Esophagus muscularis mucosa (tissue), 4 donors: ENCODE data around the gene SLC23A2. TPM values are rescaled to one million over a fixed set of nuclear protein-coding genes. Genes with fewer than 3 reads are reported as not detected.

Source experiments
- DNase-seq: peaks from one replicate; pipeline ENCODE4 v3.0.0-alpha.2; 2017; ENCODE audit errors: extremely low spot score
- H3K27ac ChIP-seq, 4 donors: fragments of 200-600 bp; sonication (generic); replicated peaks in 1 of 4; 1 replicate in 3 of 4; 2 replicates in 1 of 4; pipeline ENCODE4 v1.5.1; 2016 to 2019; ENCODE audit warnings: mild to moderate bottlenecking in 1 of 4
- H3K27me3 ChIP-seq, 4 donors: fragments of 200-600 bp; sonication (generic); one replicate each; pipeline versions ENCODE4 v1.5.1 to v1.6.0; 2016 to 2019
- H3K36me3 ChIP-seq, 4 donors: fragments of 200-600 bp; sonication (generic); one replicate each; pipeline ENCODE4 v1.5.1; 2016 to 2019
- H3K4me1 ChIP-seq, 4 donors: fragments of 200-600 bp; sonication (generic); one replicate each; pipeline ENCODE4 v1.5.1; 2016 to 2019
- H3K4me3 ChIP-seq, 4 donors: fragments of 200-600 bp; sonication (generic); 1 replicate in 2 of 4; 2 replicates in 2 of 4; pipeline ENCODE4 v1.5.1; 2016 to 2019; ENCODE audit warnings: mild to moderate bottlenecking in 4 of 4, moderate library complexity in 1 of 4
- H3K9me3 ChIP-seq, 4 donors: fragments of 200-600 bp; sonication (generic); 1 replicate in 3 of 4; 2 replicates in 1 of 4; pipeline ENCODE4 v1.5.1; 2016 to 2019
- CTCF ChIP-seq, 3 experiments: fragments of 200-600 bp in 2 of 3; fragments of 450-650 bp in 1 of 3; sonication (generic) in 2 of 3; IDR thresholded peaks; one replicate each; pipeline ENCODE4 v1.5.1; 2017 to 2019; ENCODE audit warnings: antibody characterized with exemption in 3 of 3, mild to moderate bottlenecking in 2 of 3, moderate library complexity in 1 of 3
- EP300 ChIP-seq: sonication (generic); formaldehyde crosslinking; IDR thresholded peaks from one replicate; pipeline ENCODE4 v1.6.1; 2017; ENCODE audit warnings: antibody characterized with exemption
- POLR2A ChIP-seq: fragments of 450-650 bp; IDR thresholded peaks from one replicate; pipeline ENCODE4 v1.6.1; 2017; ENCODE audit warnings: antibody characterized with exemption, moderate library complexity, mild to moderate bottlenecking, low read depth
- POLR2AphosphoS5 ChIP-seq, 2 donors: sonication (generic); formaldehyde crosslinking; IDR thresholded peaks; one replicate each; pipeline ENCODE4 v1.6.1; 2017; ENCODE audit warnings: antibody characterized with exemption in 2 of 2
- WGBS: methylation state at CpG from one replicate; pipeline ENCODE4 v1.1.5; 2018; 5-methylcytosine and 5-hydroxymethylcytosine counted together
- intact Hi-C: fragments of 100-400 bp; cut with DNase I; formaldehyde crosslinking; loops from one replicate; pipeline ENCODE4 v1.15.1; 2023
- total RNA-seq, 4 donors: library from RNA; depleted of rRNA; stranded (reverse); fragments of >200 nt; gene quantifications; one replicate each; pipeline versions ENCODE4 v1.1.0 to v1.2.1, GENCODE V29; 2016

SLC23A2 gene
- total RNA-seq, 4 donors from 2014 or later = 8.7 to 16.0 (median 12.2) TPM

GRCh38 chr20:4951299-4951698 is 50.0 kb downstream of the SLC23A2 start:
- H3K27me3 ChIP-seq = no peaks in the 10 kb centered on the region
- intact Hi-C loops = no loop called here
- no peak overlapping the region for H3K4me3 ChIP-seq
- H3K9me3 ChIP-seq = no peaks in the 10 kb centered on the region
- no peaks in the 10 kb centered on the region for H3K36me3 ChIP-seq
- WGBS = 22% methylated on average over 3 of the region's 3 CpGs
- H3K4me1 ChIP-seq = peaks cover 3 to 43% (median 42%) of the 10 kb centered on the region in 4 donors
- TF ChIP-seq CTCF (IDR thresholded peaks at IDR 0.05) = no peak
- TF ChIP-seq POLR2AphosphoS5 (IDR thresholded peaks at IDR 0.05) = peak; percentile 7 to 46
- no peak for TF ChIP-seq EP300
- TF ChIP-seq POLR2A = no peak
- no peak for DNase-seq
- H3K27ac ChIP-seq = peak overlapping the region; percentile 58 to 70 (median 64)

GRCh38 chr20:4950841-4951240 is 50.5 kb downstream of the SLC23A2 start:
- H3K4me3 ChIP-seq = no peak overlapping the region
- H3K4me1 ChIP-seq = peaks cover 3 to 43% (median 42%) of the 10 kb centered on the region in 4 donors
- intact Hi-C loops = no loop called here
- H3K36me3 ChIP-seq = no peaks in the 10 kb centered on the region
- no peak for DNase-seq
- H3K9me3 ChIP-seq = no peaks in the 10 kb centered on the region
- 87% methylated on average over 4 of the region's 4 CpGs for WGBS
- H3K27ac ChIP-seq = peak overlapping the region; percentile 58 to 70 (median 64)
- H3K27me3 ChIP-seq = no peaks in the 10 kb centered on the region
- no peak for TF ChIP-seq EP300
- TF ChIP-seq POLR2A = no peak
- no peak for TF ChIP-seq CTCF (IDR thresholded peaks at IDR 0.05)
- TF ChIP-seq POLR2AphosphoS5 (IDR thresholded peaks at IDR 0.05) = no peak

GRCh38 chr20:4950437-4950836 is 50.9 kb downstream of the SLC23A2 start:
- H3K4me1 ChIP-seq = peaks cover 3 to 43% (median 42%) of the 10 kb centered on the region in 4 donors
- TF ChIP-seq POLR2AphosphoS5 (IDR thresholded peaks at IDR 0.05) (no peak), EP300 (no peak), CTCF (IDR thresholded peaks at IDR 0.05) (no peak), POLR2A (no peak)
- no peaks in the 10 kb centered on the region for H3K9me3 ChIP-seq
- no peaks in the 10 kb centered on the region for H3K27me3 ChIP-seq
- peak overlapping the region; percentile 58 to 70 (median 64) for H3K27ac ChIP-seq
- no peak for DNase-seq
- H3K4me3 ChIP-seq = no peak overlapping the region
- 52% methylated on average over 3 of the region's 3 CpGs for whole genome bisulfite sequencing
- H3K36me3 ChIP-seq = no peaks in the 10 kb centered on the region
- intact Hi-C loops = no loop called here

GRCh38 chr20:4949833-4950178 is 51.5 kb downstream of the SLC23A2 start:
- Histone ChIP-seq H3K27ac (peak overlapping the region; percentile 4 to 70 (median 62)), H3K4me3 (no peak overlapping the region), H3K36me3 (no peaks in the 10 kb centered on the region), H3K27me3 (no peaks in the 10 kb centered on the region), H3K4me1 (peaks cover 3 to 48% (median 47%) of the 10 kb centered on the region in 4 donors), H3K9me3 (no peaks in the 10 kb centered on the region)
- WGBS = 43% methylated on average over 6 of the region's 6 CpGs
- peak; percentile 46 to 78 (median 74) for TF ChIP-seq CTCF (IDR thresholded peaks at IDR 0.05)
- no peak for TF ChIP-seq POLR2A
- TF ChIP-seq POLR2AphosphoS5 (IDR thresholded peaks at IDR 0.05) = no peak
- TF ChIP-seq EP300 = no peak
- DNase-seq = no peak
- intact Hi-C loops = loop anchor here (10.0 kb wide), 1 partner anchor 345 kb away; no protein-coding TSS in a partner anchor
